ENCODE data around the gene PGM2L1.

DNA sequence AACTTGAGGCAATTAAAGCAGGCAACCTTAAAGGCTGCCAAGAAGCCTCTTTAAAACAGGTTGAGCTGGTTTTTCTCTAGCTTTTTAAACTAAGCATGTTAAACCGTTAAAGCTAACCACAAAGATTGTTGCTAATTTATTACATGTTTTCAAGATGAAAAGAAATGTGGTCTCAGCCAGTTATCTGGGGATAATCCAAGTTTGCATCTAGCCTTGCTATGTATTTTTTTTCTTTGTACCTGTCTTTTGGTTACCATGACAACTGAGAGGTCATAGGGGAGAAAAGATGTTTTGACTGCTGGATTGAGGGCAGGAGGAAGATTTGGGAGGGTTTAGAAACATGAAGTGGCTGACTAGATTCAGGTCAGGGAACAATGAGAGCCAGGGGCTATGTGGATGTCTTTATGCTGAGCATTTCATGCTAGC lies 19.2 kb upstream of the PGM2L1 start:
- TF ChIP-seq, protein P1, sequence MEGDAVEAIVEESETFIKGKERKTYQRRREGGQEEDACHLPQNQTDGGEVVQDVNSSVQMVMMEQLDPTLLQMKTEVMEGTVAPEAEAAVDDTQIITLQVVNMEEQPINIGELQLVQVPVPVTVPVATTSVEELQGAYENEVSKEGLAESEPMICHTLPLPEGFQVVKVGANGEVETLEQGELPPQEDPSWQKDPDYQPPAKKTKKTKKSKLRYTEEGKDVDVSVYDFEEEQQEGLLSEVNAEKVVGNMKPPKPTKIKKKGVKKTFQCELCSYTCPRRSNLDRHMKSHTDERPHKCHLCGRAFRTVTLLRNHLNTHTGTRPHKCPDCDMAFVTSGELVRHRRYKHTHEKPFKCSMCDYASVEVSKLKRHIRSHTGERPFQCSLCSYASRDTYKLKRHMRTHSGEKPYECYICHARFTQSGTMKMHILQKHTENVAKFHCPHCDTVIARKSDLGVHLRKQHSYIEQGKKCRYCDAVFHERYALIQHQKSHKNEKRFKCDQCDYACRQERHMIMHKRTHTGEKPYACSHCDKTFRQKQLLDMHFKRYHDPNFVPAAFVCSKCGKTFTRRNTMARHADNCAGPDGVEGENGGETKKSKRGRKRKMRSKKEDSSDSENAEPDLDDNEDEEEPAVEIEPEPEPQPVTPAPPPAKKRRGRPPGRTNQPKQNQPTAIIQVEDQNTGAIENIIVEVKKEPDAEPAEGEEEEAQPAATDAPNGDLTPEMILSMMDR (IDR thresholded peaks at IDR 0.05) = no peak
- no peak for TF ChIP-seq POLR2A (IDR thresholded peaks at IDR 0.05)
